HG03280 (cell line): ENCODE results near the gene NIPSNAP2.
"Not testable (repeated sequence)": the region's sequence is repeated elsewhere in the genome, so short reads cannot be mapped to it uniquely, and the experiment has no call there.

Source experiments
- ATAC-seq: cut with Tn5 transposase; IDR thresholded peaks from one replicate; pipeline ENCODE4 v1.9.1; 2021; ENCODE audit warnings: mild to moderate bottlenecking, moderate library complexity; ENCODE audit not compliant: unreplicated experiment

NIPSNAP2 gene

GRCh38 chr7:56046721-56047445 is 82.5 kb downstream of the NIPSNAP2 start:
- no peak for ATAC-seq

GRCh38 chr7:56047446-56048116 is 83.2 kb downstream of the NIPSNAP2 start:
- not testable (repeated sequence) for ATAC-seq

DNA sequence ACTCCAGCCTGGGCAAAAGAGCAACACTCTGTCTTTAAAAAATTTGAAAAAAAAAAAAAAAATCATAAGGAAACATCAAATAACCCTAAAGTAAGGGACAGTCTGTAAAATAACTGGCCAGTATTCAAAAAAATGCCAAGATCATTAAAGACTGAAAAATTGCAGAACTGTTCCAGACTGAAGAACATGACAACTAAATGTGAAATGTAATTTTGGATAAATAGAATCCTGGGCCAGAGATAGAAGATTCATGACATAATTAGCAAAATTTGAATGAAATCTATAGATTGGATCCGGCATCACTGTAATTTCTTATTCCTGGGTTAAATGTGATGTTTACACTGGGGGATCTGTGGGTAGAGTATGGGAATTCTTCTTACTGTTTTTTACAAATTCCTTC is 83.9 kb downstream of the NIPSNAP2 start:
- ATAC-seq, result no peak

DNA sequence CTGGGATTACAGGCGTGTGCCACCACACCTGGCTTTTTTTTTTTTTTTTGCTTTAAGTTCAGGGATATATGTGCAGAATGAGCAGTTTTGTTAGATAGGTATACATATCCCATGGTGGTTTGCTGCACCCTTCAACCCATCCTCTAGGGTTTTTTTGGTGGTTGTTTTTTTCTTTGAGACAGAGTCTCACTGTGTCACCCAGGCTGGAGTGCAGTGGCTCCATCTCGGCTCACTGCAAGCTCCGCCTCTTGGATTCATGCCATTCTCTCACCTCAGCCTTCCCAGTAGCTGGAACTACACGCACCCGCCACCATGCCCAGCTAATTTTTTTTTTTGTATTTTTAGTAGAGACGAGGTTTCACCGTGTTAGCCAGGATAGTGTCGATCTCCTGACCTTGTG is 84.4 kb downstream of the NIPSNAP2 start:
- not testable (repeated sequence) for ATAC-seq
